ENCODE measurements around the gene ZDHHC19.

- no peak for TF ChIP-seq CTCF (IDR thresholded peaks at IDR 0.05)
- no peak for TF ChIP-seq ZFX (IDR thresholded peaks at IDR 0.05; ENCODE audit: borderline replicate concordance)
These were observed 13.0 kb downstream of the ZDHHC19 start for GRCh38 chr3:196198081-196198675.
